Liver (tissue), 9 donors: ENCODE data around the gene NFILZ. TPM values are rescaled to one million over a fixed set of nuclear protein-coding genes. Genes with fewer than 3 reads are reported as not detected.

Experiments
- DNase-seq: peaks from one replicate; pipeline ENCODE4 v3.0.0-alpha.2; 2017; ENCODE audit warnings: low spot score
- H3K27ac ChIP-seq, 2 donors: one replicate each; pipeline ENCODE4 v1.7.0; 2013; ENCODE audit warnings: inconsistent platforms in 2 of 2, low read length in 2 of 2, control low read depth in 1 of 2, low read depth in 1 of 2, mild to moderate bottlenecking in 1 of 2
- H3K27me3 ChIP-seq, 4 donors: one replicate each; pipeline versions ENCODE4 v1.6.1 to v1.7.0; 2013; ENCODE audit warnings: low read length in 3 of 4, inconsistent platforms in 1 of 4, mild to moderate bottlenecking in 1 of 4, moderate library complexity in 1 of 4; ENCODE audit not compliant: control insufficient read depth in 4 of 4, insufficient read depth in 4 of 4
- H3K36me3 ChIP-seq, 4 donors: one replicate each; pipeline versions ENCODE4 v1.6.1 to v1.7.0; 2013; ENCODE audit warnings: low read length in 3 of 4, mild to moderate bottlenecking in 3 of 4, low read depth in 1 of 4, moderate library complexity in 1 of 4; ENCODE audit not compliant: control insufficient read depth in 4 of 4, insufficient read depth in 3 of 4
- H3K4me1 ChIP-seq, 4 donors: one replicate each; pipeline versions ENCODE4 v1.6.1 to v1.7.0; 2013; ENCODE audit warnings: low read length in 3 of 4, mild to moderate bottlenecking in 3 of 4, moderate library complexity in 1 of 4; ENCODE audit not compliant: control insufficient read depth in 4 of 4, insufficient read depth in 4 of 4
- H3K4me3 ChIP-seq, 3 donors: one replicate each; pipeline versions ENCODE4 v1.6.1 to v1.7.0; 2013; ENCODE audit warnings: low read length in 3 of 3, control low read depth in 1 of 3, low read depth in 1 of 3, mild to moderate bottlenecking in 1 of 3
- H3K9ac ChIP-seq, 2 donors: one replicate each; pipeline ENCODE4 v1.7.0; 2013; ENCODE audit warnings: low read length in 2 of 2, mild to moderate bottlenecking in 2 of 2, moderate library complexity in 2 of 2, control low read depth in 1 of 2, low read depth in 1 of 2
- H3K9me3 ChIP-seq, 4 donors: one replicate each; pipeline versions ENCODE4 v1.6.1 to v1.7.0; 2013; ENCODE audit warnings: low read length in 3 of 4; ENCODE audit not compliant: control insufficient read depth in 4 of 4
- ATF3 ChIP-seq: IDR thresholded peaks from 2 replicates; pipeline ENCODE4 v1.6.1; 2016; ENCODE audit warnings: antibody characterized with exemption
- EGR1 ChIP-seq, 2 donors: IDR thresholded peaks; 2 replicates each; pipeline ENCODE4 v1.6.1; 2016 to 2018; ENCODE audit warnings: antibody characterized with exemption in 2 of 2, low read depth in 2 of 2
- FOXA1 ChIP-seq: IDR thresholded peaks from 2 replicates; pipeline ENCODE4 v1.6.1; 2016; ENCODE audit warnings: antibody characterized with exemption
- FOXA2 ChIP-seq: IDR thresholded peaks from 2 replicates; pipeline ENCODE4 v1.6.1; 2016; ENCODE audit warnings: antibody characterized with exemption
- GABPA ChIP-seq, 2 donors: IDR thresholded peaks in 1 of 2; conservative IDR thresholded peaks in 1 of 2; 2 replicates each; pipeline ENCODE4 v1.6.1; 2016; ENCODE audit warnings: antibody characterized with exemption in 2 of 2, mild to moderate bottlenecking in 1 of 2, moderate library complexity in 1 of 2
- HNF4A ChIP-seq, 2 donors: conservative IDR thresholded peaks; 2 replicates each; pipeline ENCODE4 v1.6.1; 2016; ENCODE audit warnings: antibody characterized with exemption in 2 of 2, mild to moderate bottlenecking in 2 of 2
- HNF4G ChIP-seq: IDR thresholded peaks from 2 replicates; pipeline ENCODE4 v1.6.1; 2016; ENCODE audit warnings: antibody characterized with exemption
- JUND ChIP-seq, 2 donors: IDR thresholded peaks; 2 replicates each; pipeline ENCODE4 v1.6.1; 2016; ENCODE audit warnings: antibody characterized with exemption in 2 of 2
- NR2F2 ChIP-seq: IDR thresholded peaks from 2 replicates; pipeline ENCODE4 v1.6.1; 2016; ENCODE audit warnings: antibody characterized with exemption
- RAD21 ChIP-seq, 2 donors: IDR thresholded peaks; 2 replicates each; pipeline ENCODE4 v1.6.1; 2016; ENCODE audit warnings: antibody characterized with exemption in 2 of 2, mild to moderate bottlenecking in 2 of 2
- RXRA ChIP-seq, 2 donors: IDR thresholded peaks; 2 replicates each; pipeline ENCODE4 v1.6.1; 2017 to 2018; ENCODE audit warnings: antibody characterized with exemption in 2 of 2, mild to moderate bottlenecking in 1 of 2
- SP1 ChIP-seq: IDR thresholded peaks from 2 replicates; pipeline ENCODE4 v1.6.1; 2018; ENCODE audit warnings: antibody characterized with exemption, mild to moderate bottlenecking
- TAF1 ChIP-seq: conservative IDR thresholded peaks from 2 replicates; pipeline ENCODE4 v1.6.1; 2016; ENCODE audit warnings: antibody characterized with exemption, mild to moderate bottlenecking
- YY1 ChIP-seq: IDR thresholded peaks from 2 replicates; pipeline ENCODE4 v1.6.1; 2016; ENCODE audit warnings: antibody characterized with exemption, mild to moderate bottlenecking
- WGBS: extraction: QIAGEN DNeasy Blood & Tissue Kit; methylation state at CpG from one replicate; pipeline ENCODE4 v1.1.7; 2013; 5-methylcytosine and 5-hydroxymethylcytosine counted together
- polyA plus RNA-seq, 2 donors: library from polyadenylated mRNA; stranded (reverse) in 1 of 2; unstranded in 1 of 2; fragments of 200-250 nt in 1 of 2; fragments of >200 nt in 1 of 2; fragmentation: Nextera tagmentation in 1 of 2; extraction: Ambion mirVana in 1 of 2; gene quantifications; one replicate each; pipeline versions ENCODE4 v1.2.1 to v1.2.3, GENCODE V29; 2013 to 2015
- total RNA-seq, 2 donors: library from RNA; depleted of rRNA; stranded (reverse); fragments of >200 nt; gene quantifications; one replicate each; pipeline ENCODE4 v1.2.3, GENCODE V29; 2014
- TF ChIP-seq, protein P1 (sequence below): IDR thresholded peaks from 2 replicates; pipeline ENCODE4 v1.6.1; 2016; ENCODE audit warnings: antibody characterized with exemption
- TF ChIP-seq, protein P2 (sequence below): IDR thresholded peaks from 2 replicates; pipeline ENCODE4 v1.6.1; 2016; ENCODE audit warnings: antibody characterized with exemption, mild to moderate bottlenecking
- TF ChIP-seq, protein P3 (sequence below): IDR thresholded peaks from 2 replicates; pipeline ENCODE4 v1.6.1; 2016; ENCODE audit warnings: antibody characterized with exemption
- TF ChIP-seq, protein P4 (sequence below): fragments of 150-350 bp; IDR thresholded peaks from 2 replicates; pipeline ENCODE4 v1.5.1; 2017; ENCODE audit warnings: improper control_type of control experiment, low read depth, low read length; ENCODE audit not compliant: missing input control
- donor health status: healthy.
- donor health status: healthy.
- donor health status: healthy.
- donor health status: healthy.
- donor health status: healthy.

Gene NFILZ
- total and polyA plus RNA-seq, 4 donors: not detected

- no peaks in the 10 kb centered on the region for H3K27me3 ChIP-seq
- TF ChIP-seq HNF4A (conservative IDR thresholded peaks at IDR 0.05): no peak
- TF ChIP-seq SP1: no peak
- TF ChIP-seq, protein P1, sequence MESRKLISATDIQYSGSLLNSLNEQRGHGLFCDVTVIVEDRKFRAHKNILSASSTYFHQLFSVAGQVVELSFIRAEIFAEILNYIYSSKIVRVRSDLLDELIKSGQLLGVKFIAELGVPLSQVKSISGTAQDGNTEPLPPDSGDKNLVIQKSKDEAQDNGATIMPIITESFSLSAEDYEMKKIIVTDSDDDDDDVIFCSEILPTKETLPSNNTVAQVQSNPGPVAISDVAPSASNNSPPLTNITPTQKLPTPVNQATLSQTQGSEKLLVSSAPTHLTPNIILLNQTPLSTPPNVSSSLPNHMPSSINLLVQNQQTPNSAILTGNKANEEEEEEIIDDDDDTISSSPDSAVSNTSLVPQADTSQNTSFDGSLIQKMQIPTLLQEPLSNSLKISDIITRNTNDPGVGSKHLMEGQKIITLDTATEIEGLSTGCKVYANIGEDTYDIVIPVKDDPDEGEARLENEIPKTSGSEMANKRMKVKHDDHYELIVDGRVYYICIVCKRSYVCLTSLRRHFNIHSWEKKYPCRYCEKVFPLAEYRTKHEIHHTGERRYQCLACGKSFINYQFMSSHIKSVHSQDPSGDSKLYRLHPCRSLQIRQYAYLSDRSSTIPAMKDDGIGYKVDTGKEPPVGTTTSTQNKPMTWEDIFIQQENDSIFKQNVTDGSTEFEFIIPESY: no peak
- TF ChIP-seq HNF4G: no peak
- no peak for TF ChIP-seq RAD21 (IDR thresholded peaks at IDR 0.05)
- TF ChIP-seq RXRA (IDR thresholded peaks at IDR 0.05): no peak
- no peak for TF ChIP-seq EGR1 (IDR thresholded peaks at IDR 0.05; ENCODE audit: low read depth in 2 of 2)
- no peak for TF ChIP-seq GABPA (IDR thresholded peaks at IDR 0.05 in 1 of 2, conservative IDR thresholded peaks at IDR 0.05 in 1 of 2)
- no peak for TF ChIP-seq TAF1
- TF ChIP-seq, protein P2, sequence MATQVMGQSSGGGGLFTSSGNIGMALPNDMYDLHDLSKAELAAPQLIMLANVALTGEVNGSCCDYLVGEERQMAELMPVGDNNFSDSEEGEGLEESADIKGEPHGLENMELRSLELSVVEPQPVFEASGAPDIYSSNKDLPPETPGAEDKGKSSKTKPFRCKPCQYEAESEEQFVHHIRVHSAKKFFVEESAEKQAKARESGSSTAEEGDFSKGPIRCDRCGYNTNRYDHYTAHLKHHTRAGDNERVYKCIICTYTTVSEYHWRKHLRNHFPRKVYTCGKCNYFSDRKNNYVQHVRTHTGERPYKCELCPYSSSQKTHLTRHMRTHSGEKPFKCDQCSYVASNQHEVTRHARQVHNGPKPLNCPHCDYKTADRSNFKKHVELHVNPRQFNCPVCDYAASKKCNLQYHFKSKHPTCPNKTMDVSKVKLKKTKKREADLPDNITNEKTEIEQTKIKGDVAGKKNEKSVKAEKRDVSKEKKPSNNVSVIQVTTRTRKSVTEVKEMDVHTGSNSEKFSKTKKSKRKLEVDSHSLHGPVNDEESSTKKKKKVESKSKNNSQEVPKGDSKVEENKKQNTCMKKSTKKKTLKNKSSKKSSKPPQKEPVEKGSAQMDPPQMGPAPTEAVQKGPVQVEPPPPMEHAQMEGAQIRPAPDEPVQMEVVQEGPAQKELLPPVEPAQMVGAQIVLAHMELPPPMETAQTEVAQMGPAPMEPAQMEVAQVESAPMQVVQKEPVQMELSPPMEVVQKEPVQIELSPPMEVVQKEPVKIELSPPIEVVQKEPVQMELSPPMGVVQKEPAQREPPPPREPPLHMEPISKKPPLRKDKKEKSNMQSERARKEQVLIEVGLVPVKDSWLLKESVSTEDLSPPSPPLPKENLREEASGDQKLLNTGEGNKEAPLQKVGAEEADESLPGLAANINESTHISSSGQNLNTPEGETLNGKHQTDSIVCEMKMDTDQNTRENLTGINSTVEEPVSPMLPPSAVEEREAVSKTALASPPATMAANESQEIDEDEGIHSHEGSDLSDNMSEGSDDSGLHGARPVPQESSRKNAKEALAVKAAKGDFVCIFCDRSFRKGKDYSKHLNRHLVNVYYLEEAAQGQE: no peak
- TF ChIP-seq FOXA2: no peak
- WGBS: 81% methylated on average over 5 of the region's 5 CpGs
Measured at GRCh38 chr19:8657869-8658268, 27.4 kb downstream of the NFILZ start.

DNA sequence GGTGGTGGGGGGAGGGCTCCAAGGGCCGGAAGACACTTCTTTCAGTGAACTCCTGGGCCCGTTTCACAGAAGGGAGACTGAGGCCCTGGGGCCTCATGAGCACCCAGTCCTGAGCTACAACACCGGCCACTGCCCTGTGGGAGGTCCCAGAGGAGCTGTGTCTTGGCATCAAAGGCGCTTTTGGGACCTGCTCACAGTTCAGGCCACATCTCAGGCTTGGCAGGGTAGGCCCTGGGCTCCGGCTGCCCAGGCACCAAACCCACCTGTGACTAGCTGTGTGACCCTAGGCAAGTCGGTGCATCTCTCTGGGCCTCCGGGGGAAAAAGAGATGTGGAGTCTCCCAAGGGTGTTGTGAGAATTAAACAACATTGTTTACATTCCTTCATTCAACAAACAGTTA, 29.5 kb downstream of the NFILZ start:
- Histone ChIP-seq H3K9ac (no peak overlapping the region), H3K4me3 (no peak overlapping the region), H3K9me3 (no peaks in the 10 kb centered on the region), H3K36me3 (no peaks in the 10 kb centered on the region), H3K4me1 (peaks cover 0 to under 1% (median 0%) of the 10 kb centered on the region in 4 donors), H3K27me3 (no peaks in the 10 kb centered on the region), H3K27ac (no peak overlapping the region)
- TF ChIP-seq FOXA2 (no peak), EGR1 (IDR thresholded peaks at IDR 0.05; ENCODE audit: low read depth in 2 of 2) (no peak), HNF4G (no peak), TAF1 (no peak), JUND (IDR thresholded peaks at IDR 0.05) (no peak), RAD21 (IDR thresholded peaks at IDR 0.05) (no peak), NR2F2 (no peak), ATF3 (no peak), YY1 (no peak), SP1 (no peak), GABPA (IDR thresholded peaks at IDR 0.05 in 1 of 2, conservative IDR thresholded peaks at IDR 0.05 in 1 of 2) (no peak), FOXA1 (no peak)
- TF ChIP-seq, protein P3, sequence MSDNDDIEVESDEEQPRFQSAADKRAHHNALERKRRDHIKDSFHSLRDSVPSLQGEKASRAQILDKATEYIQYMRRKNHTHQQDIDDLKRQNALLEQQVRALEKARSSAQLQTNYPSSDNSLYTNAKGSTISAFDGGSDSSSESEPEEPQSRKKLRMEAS: no peak
- TF ChIP-seq, protein P4, sequence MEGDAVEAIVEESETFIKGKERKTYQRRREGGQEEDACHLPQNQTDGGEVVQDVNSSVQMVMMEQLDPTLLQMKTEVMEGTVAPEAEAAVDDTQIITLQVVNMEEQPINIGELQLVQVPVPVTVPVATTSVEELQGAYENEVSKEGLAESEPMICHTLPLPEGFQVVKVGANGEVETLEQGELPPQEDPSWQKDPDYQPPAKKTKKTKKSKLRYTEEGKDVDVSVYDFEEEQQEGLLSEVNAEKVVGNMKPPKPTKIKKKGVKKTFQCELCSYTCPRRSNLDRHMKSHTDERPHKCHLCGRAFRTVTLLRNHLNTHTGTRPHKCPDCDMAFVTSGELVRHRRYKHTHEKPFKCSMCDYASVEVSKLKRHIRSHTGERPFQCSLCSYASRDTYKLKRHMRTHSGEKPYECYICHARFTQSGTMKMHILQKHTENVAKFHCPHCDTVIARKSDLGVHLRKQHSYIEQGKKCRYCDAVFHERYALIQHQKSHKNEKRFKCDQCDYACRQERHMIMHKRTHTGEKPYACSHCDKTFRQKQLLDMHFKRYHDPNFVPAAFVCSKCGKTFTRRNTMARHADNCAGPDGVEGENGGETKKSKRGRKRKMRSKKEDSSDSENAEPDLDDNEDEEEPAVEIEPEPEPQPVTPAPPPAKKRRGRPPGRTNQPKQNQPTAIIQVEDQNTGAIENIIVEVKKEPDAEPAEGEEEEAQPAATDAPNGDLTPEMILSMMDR: no peak
- TF ChIP-seq, protein P2: no peak
- TF ChIP-seq, protein P1: no peak
- no peak for DNase-seq
- WGBS: 73% methylated on average over 7 of the region's 7 CpGs

More at GRCh38 chr19:8657869-8658268, 27.4 kb downstream of the NFILZ start:
- H3K9ac ChIP-seq: no peak overlapping the region
- no peaks in the 10 kb centered on the region for H3K36me3 ChIP-seq
- peaks cover 0 to 4% (median under 1%) of the 10 kb centered on the region in 4 donors for H3K4me1 ChIP-seq
- no peak overlapping the region for H3K27ac ChIP-seq
- no peak for DNase-seq
- H3K4me3 ChIP-seq: no peak overlapping the region
- H3K9me3 ChIP-seq: no peaks in the 10 kb centered on the region
